Measurements from ENCODE around the gene NTHL1. TPM values are rescaled to one million over a fixed set of nuclear protein-coding genes. Genes with fewer than 3 reads are reported as not detected.
A peak's percentile ranks its signal among the peaks of the same experiment; 100 is the strongest.

Gene NTHL1
- total RNA-seq, 2 donors from 2014 or later, result 7.7 to 13.4 TPM

DNA sequence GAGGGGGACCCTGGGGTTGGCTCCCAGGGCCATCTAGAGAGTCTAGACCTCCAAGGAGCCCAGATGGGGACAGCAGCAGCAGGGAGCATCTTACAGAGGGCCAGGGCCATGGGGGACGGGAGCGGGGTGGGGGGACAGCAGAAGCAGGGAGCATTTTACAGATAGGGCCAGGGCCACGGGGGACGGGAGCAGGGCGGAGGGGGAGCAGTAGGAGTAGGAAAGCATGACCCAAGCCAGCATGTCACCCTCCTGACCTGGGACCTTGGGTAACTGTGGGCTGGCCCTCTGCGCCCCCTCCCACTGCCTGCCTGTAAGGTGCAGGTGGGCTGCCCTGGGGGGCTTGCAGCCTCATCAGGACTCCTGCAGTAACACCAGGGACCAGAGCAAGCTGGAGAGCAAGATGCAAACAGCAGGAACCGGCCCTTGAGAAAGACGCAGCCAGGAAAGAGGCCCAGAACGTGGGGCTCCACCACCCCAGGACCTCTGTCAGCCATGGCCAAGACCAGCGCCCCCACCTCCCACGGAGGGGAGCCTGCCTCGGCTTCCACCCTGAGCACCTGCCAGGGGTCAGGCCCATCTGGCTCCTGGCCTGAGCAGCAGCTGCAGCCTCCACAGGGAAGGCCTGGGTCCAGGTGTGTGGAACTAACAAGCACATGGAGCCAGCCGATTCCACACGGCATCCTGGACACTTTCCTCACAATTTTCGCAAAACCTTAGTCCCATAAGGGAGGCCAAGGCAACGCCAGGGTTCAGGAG, 40.4 kb downstream of the NTHL1 start:
- Histone ChIP-seq H3K4me3 (peak overlapping the region; percentile 14), H3K27ac (no peak overlapping the region), H3K9me3 (no peaks in the 10 kb centered on the region), H3K27me3 (replicated peaks; ENCODE audit: insufficient read depth) (no peaks in the 10 kb centered on the region), H3K36me3 (peaks cover 9% of the 10 kb centered on the region), H3K4me1 (ENCODE audit: control insufficient read depth in 1 of 2, low read depth in 2 of 2) (peaks cover 30 to 53% of the 10 kb centered on the region in 2 donors)
- no peak for ATAC-seq (ENCODE audit: insufficient number of reproducible peaks, low FRiP score, low read depth)
- DNase-seq (ENCODE audit: low spot score), result no peak
- TF ChIP-seq, protein P1, sequence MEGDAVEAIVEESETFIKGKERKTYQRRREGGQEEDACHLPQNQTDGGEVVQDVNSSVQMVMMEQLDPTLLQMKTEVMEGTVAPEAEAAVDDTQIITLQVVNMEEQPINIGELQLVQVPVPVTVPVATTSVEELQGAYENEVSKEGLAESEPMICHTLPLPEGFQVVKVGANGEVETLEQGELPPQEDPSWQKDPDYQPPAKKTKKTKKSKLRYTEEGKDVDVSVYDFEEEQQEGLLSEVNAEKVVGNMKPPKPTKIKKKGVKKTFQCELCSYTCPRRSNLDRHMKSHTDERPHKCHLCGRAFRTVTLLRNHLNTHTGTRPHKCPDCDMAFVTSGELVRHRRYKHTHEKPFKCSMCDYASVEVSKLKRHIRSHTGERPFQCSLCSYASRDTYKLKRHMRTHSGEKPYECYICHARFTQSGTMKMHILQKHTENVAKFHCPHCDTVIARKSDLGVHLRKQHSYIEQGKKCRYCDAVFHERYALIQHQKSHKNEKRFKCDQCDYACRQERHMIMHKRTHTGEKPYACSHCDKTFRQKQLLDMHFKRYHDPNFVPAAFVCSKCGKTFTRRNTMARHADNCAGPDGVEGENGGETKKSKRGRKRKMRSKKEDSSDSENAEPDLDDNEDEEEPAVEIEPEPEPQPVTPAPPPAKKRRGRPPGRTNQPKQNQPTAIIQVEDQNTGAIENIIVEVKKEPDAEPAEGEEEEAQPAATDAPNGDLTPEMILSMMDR (IDR thresholded peaks at IDR 0.05), result no peak

DNA sequence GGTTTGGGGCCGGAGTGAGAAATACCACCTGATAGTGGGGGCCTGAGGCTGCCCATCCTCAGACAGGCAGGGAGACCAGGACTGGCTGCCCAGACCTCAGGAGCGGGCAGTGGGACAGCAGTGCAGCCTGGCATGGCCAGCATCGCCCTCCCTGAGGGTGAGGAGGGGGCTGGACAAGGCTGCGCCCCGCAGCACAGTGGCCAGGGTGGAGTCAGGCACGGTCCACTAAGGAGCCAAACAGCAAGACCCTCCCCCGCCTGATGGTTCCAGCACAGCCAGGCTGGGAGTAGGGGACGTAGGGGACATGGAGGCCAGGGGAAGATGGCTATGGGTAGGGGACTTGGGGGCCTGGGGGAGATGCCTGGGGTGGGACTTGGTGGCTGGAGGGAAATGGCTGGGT, 41.3 kb downstream of the NTHL1 start:
- Histone ChIP-seq H3K9me3 (no peaks in the 10 kb centered on the region), H3K27ac (no peak overlapping the region), H3K4me3 (no peak overlapping the region), H3K36me3 (peaks cover 18% of the 10 kb centered on the region), H3K27me3 (replicated peaks; ENCODE audit: insufficient read depth) (no peaks in the 10 kb centered on the region), H3K4me1 (ENCODE audit: control insufficient read depth in 1 of 2, low read depth in 2 of 2) (peaks cover 30 to 53% of the 10 kb centered on the region in 2 donors)
- DNase-seq (ENCODE audit: low spot score), result no peak
- TF ChIP-seq, protein P1 (IDR thresholded peaks at IDR 0.05), result no peak
- ATAC-seq (ENCODE audit: insufficient number of reproducible peaks, low FRiP score, low read depth), result no peak

DNA sequence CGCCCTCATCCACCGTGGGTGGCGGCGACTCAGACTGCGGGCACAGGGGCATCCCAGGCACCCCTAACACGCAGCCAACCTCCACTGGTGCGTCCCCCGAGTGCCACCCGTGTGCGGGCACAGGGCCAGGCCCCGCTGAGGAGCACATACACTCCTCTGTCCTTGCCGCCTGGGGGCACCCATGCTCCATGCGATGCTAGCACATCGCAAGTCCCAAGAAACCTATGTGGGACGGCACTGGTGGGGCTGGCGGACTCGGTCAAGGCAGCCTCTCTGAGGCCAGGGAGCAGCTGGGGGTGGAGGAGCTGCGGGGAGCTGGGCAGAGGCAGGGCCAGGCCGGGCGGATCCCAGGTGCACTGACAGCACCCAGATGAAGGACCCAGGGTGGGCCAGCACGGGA, 42.0 kb downstream of the NTHL1 start:
- no peak overlapping the region for H3K27ac ChIP-seq
- TF ChIP-seq, protein P1 (IDR thresholded peaks at IDR 0.05), result no peak
- DNase-seq (ENCODE audit: low spot score) (no peak), ATAC-seq (ENCODE audit: insufficient number of reproducible peaks, low FRiP score, low read depth) (no peak)
- peaks cover 30 to 52% of the 10 kb centered on the region in 2 donors for H3K4me1 ChIP-seq (ENCODE audit: control insufficient read depth in 1 of 2, low read depth in 2 of 2)
- no peaks in the 10 kb centered on the region for H3K9me3 ChIP-seq
- H3K4me3 ChIP-seq, result no peak overlapping the region
- no peaks in the 10 kb centered on the region for H3K27me3 ChIP-seq (replicated peaks; ENCODE audit: insufficient read depth)
- H3K36me3 ChIP-seq, result peaks cover 24% of the 10 kb centered on the region

DNA sequence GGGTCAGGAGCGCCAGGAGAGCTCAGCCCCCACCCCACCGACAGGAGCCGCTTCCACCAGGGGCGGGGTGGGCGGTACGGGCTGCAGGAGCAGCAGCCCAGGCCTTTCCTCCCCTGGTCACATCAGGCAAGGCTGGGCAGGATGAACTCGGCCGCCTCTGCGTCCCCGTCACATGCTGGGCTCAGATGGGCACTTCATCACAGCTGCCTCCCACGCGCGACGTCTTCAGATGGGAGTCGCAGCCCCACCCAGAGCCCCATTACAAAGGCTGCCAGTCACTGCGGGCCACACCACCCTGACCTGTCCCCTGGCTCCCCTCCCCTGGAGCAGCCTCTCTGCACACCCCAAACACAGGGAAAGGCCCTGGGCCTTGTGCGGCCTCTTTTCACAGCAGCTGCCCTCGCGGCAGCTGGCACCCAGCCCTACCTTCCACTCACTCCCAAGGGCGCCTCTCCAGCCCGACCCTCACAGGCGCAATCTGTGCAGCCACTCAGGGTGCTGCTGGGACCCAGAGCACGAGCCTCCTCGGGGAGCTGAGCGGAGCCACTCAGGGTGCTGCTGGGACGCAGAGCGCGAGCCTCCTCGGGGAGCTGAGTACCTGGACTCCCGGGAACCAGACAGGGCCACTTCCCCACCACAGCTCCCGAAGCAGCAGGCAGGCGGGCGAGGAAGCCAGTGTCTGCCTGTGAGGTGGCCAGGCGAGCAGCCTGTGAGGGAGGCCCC, 42.7 kb downstream of the NTHL1 start:
- H3K4me1 ChIP-seq (ENCODE audit: control insufficient read depth in 1 of 2, low read depth in 2 of 2), result peaks cover 27 to 46% of the 10 kb centered on the region in 2 donors
- no peak for ATAC-seq (ENCODE audit: insufficient number of reproducible peaks, low FRiP score, low read depth)

More for the DNA sequence above, 42.7 kb downstream of the NTHL1 start:
- Histone ChIP-seq H3K36me3 (peaks cover 26% of the 10 kb centered on the region), H3K27me3 (replicated peaks; ENCODE audit: insufficient read depth) (no peaks in the 10 kb centered on the region), H3K4me3 (no peak overlapping the region), H3K27ac (no peak overlapping the region), H3K9me3 (no peaks in the 10 kb centered on the region)
- TF ChIP-seq, protein P1 (IDR thresholded peaks at IDR 0.05), result no peak
- no peak for DNase-seq (ENCODE audit: low spot score)

All from thoracic aorta (tissue), 2 donors.